Measurements from ENCODE around the gene ATP6V1C2.

DNA sequence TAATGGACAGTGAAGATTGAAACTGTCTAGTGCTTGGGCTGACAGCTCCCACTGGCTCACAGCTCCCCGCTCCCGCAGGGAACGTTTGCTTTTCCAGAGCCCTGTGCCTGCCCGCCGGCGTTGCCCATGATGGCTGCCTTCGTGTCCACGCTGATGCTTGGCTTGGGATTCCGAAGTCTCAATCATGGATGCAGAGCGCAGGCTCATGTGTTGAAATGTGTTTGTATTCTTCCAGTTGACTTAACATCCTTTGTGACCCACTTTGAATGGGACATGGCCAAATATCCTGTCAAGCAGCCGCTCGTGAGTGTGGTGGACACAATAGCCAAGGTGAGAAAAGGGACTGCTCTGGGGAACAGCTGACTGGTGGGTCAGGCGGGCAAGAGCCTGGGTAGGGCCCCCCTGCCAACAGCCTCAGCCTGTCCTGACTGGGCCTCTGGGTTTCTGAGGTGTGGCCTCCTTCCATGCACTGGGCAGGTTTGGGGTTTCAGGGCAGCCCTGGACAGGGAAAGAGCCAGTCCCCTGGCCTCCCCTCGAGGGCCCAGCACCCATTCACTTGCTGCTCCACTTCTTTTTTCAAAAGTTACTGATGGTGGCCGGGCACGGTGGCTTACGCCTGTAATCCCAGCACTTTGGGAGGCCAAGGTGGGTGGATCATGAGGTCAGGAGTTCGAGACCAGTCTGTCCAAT, 42.8 kb downstream of the ATP6V1C2 start:
- TF ChIP-seq POLR2A (IDR thresholded peaks at IDR 0.05; ENCODE audit: low read depth, low read length), result no peak
- TF ChIP-seq CEBPB (IDR thresholded peaks at IDR 0.05; ENCODE audit: low read depth, low read length), result no peak
- TF ChIP-seq, protein P1, sequence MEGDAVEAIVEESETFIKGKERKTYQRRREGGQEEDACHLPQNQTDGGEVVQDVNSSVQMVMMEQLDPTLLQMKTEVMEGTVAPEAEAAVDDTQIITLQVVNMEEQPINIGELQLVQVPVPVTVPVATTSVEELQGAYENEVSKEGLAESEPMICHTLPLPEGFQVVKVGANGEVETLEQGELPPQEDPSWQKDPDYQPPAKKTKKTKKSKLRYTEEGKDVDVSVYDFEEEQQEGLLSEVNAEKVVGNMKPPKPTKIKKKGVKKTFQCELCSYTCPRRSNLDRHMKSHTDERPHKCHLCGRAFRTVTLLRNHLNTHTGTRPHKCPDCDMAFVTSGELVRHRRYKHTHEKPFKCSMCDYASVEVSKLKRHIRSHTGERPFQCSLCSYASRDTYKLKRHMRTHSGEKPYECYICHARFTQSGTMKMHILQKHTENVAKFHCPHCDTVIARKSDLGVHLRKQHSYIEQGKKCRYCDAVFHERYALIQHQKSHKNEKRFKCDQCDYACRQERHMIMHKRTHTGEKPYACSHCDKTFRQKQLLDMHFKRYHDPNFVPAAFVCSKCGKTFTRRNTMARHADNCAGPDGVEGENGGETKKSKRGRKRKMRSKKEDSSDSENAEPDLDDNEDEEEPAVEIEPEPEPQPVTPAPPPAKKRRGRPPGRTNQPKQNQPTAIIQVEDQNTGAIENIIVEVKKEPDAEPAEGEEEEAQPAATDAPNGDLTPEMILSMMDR (conservative IDR thresholded peaks at IDR 0.05; ENCODE audit: low read depth, low read length), result no peak
- TF ChIP-seq SMC3 (IDR thresholded peaks at IDR 0.05; ENCODE audit: low read depth, low read length), result no peak
- no peak for TF ChIP-seq RAD21 (IDR thresholded peaks at IDR 0.05; ENCODE audit: low read length)
- no peak for TF ChIP-seq FOS (IDR thresholded peaks at IDR 0.05; ENCODE audit: low read depth, low read length)
- TF ChIP-seq CHD1 (IDR thresholded peaks at IDR 0.05; ENCODE audit: low read depth, low read length), result no peak
